SK-N-MC (cell line): Measurements from ENCODE around the gene NGEF.

Source experiments
- DNase-seq: peaks from one replicate; pipeline ENCODE4 v3.0.0-alpha.2; 2011; ENCODE audit warnings: low read depth, low spot score
- H3K27ac ChIP-seq: fragments of 200-600 bp; sonication (generic); 2 replicates; pipeline ENCODE4 v1.5.1; 2016; ENCODE audit warnings: mixed run types
- H3K36me3 ChIP-seq: fragments of 200-600 bp; sonication (generic); 2 replicates; pipeline ENCODE4 v1.6.1; 2017; ENCODE audit warnings: antibody characterized with exemption, low read length, mixed read lengths; ENCODE audit not compliant: insufficient read depth
- H3K4me3 ChIP-seq: fragments of 200-600 bp; sonication (generic); 2 replicates; pipeline ENCODE4 v1.5.1; 2016
- H3K9ac ChIP-seq: fragments of 200-600 bp; sonication (generic); 2 replicates; pipeline ENCODE4 v1.8.0; 2017; ENCODE audit warnings: mixed run types, mixed read lengths; ENCODE audit not compliant: insufficient read length
- H3K9me3 ChIP-seq: fragments of 200-600 bp; sonication (generic); 2 replicates; pipeline ENCODE4 v1.6.1; 2017; ENCODE audit warnings: low read depth, mild to moderate bottlenecking, antibody characterized with exemption, low read length, moderate library complexity, mixed read lengths
- EZH2 ChIP-seq: fragments of 200-600 bp; sonication (generic); IDR thresholded peaks from one replicate; pipeline ENCODE4 v1.6.1; 2017; ENCODE audit warnings: antibody characterized with exemption
- FOXP2 ChIP-seq: optimal IDR thresholded peaks from 2 replicates; pipeline ENCODE3; 2011; ENCODE audit warnings: mild to moderate bottlenecking, moderate library complexity; ENCODE audit not compliant: insufficient read depth; ENCODE audit errors: extremely low read length, control extremely low read depth
- POLR2AphosphoS5 ChIP-seq: IDR thresholded peaks from 2 replicates; pipeline ENCODE4 v1.6.1; 2012; ENCODE audit warnings: mild to moderate bottlenecking, low read depth, low read length, borderline replicate concordance

Gene NGEF

DNA sequence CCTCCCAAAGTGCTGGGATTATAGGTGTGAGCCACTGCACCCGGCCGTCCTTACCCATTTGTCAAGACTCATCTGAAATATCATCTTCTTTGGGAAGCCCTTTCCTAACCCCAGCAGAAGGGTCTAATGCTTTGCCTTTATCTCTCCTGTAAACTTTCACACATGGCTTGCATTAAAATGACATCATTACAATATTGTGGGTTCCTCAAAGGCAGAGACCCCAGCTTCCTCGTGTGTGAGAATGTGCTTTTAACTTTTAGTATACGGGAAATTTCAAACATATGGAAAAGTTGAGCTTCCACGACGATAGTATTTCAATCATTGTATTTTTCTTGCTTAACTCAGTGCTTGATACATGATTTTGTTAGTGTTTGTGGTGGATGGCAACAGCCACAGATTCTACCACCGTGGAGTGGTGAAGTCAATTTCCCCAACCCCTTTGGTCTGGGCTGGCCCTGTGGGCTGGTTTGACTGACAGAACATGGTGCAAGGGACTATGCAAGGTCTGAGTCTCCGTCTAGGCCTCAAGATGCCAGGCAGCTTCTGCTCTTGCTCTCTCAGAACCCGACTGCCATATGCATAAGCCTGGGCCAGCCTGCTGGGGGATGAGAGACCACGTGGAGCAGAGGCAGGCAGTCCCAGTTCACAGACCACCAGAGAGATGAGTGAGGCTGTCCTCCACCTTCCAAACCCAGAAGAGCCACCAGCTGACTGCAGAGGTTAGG, 39.9 kb downstream of the NGEF start:
- TF ChIP-seq POLR2AphosphoS5 (no peak), FOXP2 (no peak), EZH2 (no peak)
- no peak for DNase-seq
- no peak overlapping the region for H3K9ac ChIP-seq
- 0 out of 2 replicates have a peak overlapping the region, but pooled peaks have one; percentile 19 for H3K27ac ChIP-seq
- H3K4me3 ChIP-seq = no peak overlapping the region
- H3K36me3 ChIP-seq = no peaks in the 10 kb centered on the region
- no peaks in the 10 kb centered on the region for H3K9me3 ChIP-seq

- no peaks in the 10 kb centered on the region for H3K9me3 ChIP-seq
- TF ChIP-seq POLR2AphosphoS5 (no peak), EZH2 (no peak), FOXP2 (no peak)
- H3K4me3 ChIP-seq = no peak overlapping the region
- no peak for DNase-seq
- H3K36me3 ChIP-seq = no peaks in the 10 kb centered on the region
- H3K9ac ChIP-seq = no peak overlapping the region
- H3K27ac ChIP-seq = no peak overlapping the region
Measured at GRCh38 chr2:232971744-232972143, 41.3 kb downstream of the NGEF start.

DNA sequence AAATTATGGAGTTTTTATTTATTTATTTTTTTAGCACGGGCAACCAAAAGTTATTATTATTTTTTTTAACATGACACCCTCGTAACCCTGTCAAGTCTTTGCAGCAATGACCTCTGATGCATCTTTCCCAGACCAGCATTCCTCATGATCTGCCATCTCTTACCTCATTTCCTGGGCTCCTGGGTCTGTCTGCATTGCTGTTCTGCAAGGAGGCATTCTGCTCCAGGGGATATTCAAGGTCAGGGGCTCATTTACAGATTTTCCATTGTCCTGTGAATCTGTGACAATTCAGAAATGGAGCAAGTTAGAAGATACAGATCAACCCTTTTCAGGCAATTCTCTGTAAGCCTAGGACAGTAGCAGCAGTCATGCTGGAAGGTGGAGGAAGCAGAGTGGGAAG, 43.0 kb downstream of the NGEF start:
- peaks cover 3% of the 10 kb centered on the region; the same call in 1 of the 2 replicates for H3K9me3 ChIP-seq
- no peak for TF ChIP-seq FOXP2
- TF ChIP-seq POLR2AphosphoS5 = no peak
- no peak for TF ChIP-seq EZH2
- H3K27ac ChIP-seq = no peak overlapping the region
- no peaks in the 10 kb centered on the region for H3K36me3 ChIP-seq
- no peak overlapping the region for H3K9ac ChIP-seq
- no peak overlapping the region for H3K4me3 ChIP-seq
- no peak for DNase-seq

GRCh38 chr2:232967474-232967873, 45.6 kb downstream of the NGEF start:
- Histone ChIP-seq H3K36me3 (no peaks in the 10 kb centered on the region), H3K27ac (no peak overlapping the region), H3K9ac (no peak overlapping the region), H3K4me3 (no peak overlapping the region), H3K9me3 (peaks cover 3% of the 10 kb centered on the region; the same call in 1 of the 2 replicates)
- no peak for DNase-seq
- no peak for TF ChIP-seq EZH2
- TF ChIP-seq FOXP2 = no peak
- no peak for TF ChIP-seq POLR2AphosphoS5

DNA sequence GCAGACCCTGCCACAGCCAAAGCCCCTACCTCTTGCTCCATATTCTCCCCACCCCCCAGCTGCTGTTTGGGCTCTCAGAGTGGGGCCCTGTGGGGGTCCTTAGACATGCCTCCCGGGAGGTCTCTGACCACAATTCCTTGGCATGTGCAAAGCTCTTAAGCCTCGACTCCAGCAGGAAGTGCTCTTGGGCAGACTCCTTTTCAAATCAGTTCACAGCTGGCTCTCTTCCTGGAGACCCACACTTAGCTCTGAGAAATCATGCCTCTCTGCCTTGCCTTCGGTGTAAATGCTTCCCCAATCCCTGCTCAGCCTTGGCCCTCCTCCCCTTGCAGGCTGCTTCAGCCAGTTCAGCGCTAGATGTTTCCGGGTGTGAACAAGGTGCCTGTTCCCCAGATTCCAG, 46.9 kb downstream of the NGEF start:
- DNase-seq = no peak
- Histone ChIP-seq H3K4me3 (no peak overlapping the region), H3K27ac (no peak overlapping the region), H3K9ac (no peak overlapping the region), H3K36me3 (no peaks in the 10 kb centered on the region), H3K9me3 (peaks cover 3% of the 10 kb centered on the region; the same call in 1 of the 2 replicates)
- no peak for TF ChIP-seq EZH2
- no peak for TF ChIP-seq POLR2AphosphoS5
- no peak for TF ChIP-seq FOXP2

DNA sequence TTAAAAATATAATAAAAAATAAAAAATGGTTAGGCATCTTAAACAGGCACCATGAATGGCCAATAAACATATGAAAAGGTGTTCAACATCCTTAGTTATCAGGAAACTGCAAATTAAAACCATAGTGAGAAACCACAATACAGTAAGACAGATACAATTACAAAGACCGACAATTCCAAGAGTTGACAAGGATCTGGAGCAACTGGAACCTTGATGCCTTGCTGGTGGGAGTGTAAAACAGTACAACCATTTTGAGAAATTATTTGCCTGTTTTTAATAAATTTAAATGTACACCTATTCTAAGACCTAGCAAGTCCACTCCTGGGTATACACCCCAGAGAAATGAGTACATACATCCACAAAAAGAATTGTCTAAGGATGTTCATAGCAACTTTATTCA, 49.1 kb downstream of the NGEF start:
- Histone ChIP-seq H3K4me3 (no peak overlapping the region), H3K27ac (no peak overlapping the region), H3K9ac (no peak overlapping the region), H3K9me3 (peaks cover 3% of the 10 kb centered on the region; the same call in 1 of the 2 replicates), H3K36me3 (no peaks in the 10 kb centered on the region)
- no peak for TF ChIP-seq EZH2
- no peak for TF ChIP-seq POLR2AphosphoS5
- no peak for TF ChIP-seq FOXP2
- DNase-seq = no peak

DNA sequence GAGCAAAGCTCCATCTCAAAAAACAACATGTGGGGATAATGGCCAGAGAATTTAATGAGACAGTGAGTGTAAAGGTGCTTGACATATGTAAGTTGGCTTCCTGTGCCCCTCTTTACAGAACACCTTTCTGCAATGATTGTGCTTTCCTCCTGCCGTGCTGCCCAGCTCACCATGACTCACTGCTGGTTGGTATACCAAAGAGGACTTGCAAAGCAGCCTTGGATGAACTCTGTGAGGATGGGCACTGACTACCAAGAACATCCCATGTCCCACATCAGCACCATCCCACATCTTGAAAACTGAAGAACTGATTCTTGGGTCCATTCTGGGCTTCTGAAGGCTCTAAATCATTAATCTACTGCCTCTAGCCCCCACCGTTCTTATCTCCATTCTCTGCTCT, 52.2 kb downstream of the NGEF start:
- no peak overlapping the region for H3K4me3 ChIP-seq
- peaks cover 3% of the 10 kb centered on the region; the same call in 1 of the 2 replicates for H3K9me3 ChIP-seq
- no peaks in the 10 kb centered on the region for H3K36me3 ChIP-seq
- no peak overlapping the region for H3K27ac ChIP-seq
- DNase-seq = no peak
- H3K9ac ChIP-seq = no peak overlapping the region
- no peak for TF ChIP-seq POLR2AphosphoS5
- no peak for TF ChIP-seq EZH2
- no peak for TF ChIP-seq FOXP2

GRCh38 chr2:232959139-232959538, 53.9 kb downstream of the NGEF start:
- Histone ChIP-seq H3K4me3 (no peak overlapping the region), H3K9ac (no peak overlapping the region), H3K36me3 (no peaks in the 10 kb centered on the region), H3K9me3 (no peaks in the 10 kb centered on the region), H3K27ac (no peak overlapping the region)
- TF ChIP-seq EZH2 (no peak), FOXP2 (no peak), POLR2AphosphoS5 (no peak)
- DNase-seq = no peak

DNA sequence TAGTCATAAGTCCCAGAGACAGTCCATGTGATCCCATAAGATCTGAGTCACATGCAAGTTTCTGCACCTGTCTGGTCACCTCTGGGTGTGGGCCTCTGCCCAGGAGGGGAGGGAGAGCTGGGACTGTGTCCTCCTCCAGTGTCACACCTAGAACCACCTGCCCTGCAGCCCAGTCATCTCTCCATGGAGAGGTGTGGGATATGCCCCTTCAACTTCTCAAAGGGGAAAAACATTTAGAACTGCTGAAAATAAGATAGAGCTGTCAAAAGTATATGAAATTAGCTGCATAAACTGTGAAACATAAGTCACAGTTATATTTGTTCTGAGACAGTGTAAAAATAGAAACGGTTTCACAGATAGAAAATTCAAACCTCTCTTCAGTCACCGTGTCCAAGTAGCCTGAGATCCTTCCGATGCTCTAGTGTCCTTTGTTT, 55.4 kb downstream of the NGEF start:
- H3K27ac ChIP-seq = no peak overlapping the region
- TF ChIP-seq EZH2 (no peak), POLR2AphosphoS5 (no peak), FOXP2 (no peak)
- no peak overlapping the region for H3K9ac ChIP-seq
- DNase-seq = no peak
- H3K4me3 ChIP-seq = no peak overlapping the region
- H3K9me3 ChIP-seq = no peaks in the 10 kb centered on the region
- H3K36me3 ChIP-seq = no peaks in the 10 kb centered on the region
